Inflammatory macrophage treated with lipopolysaccharide for 1 hour (primary cell): ENCODE results near the gene BRD8.
"Not testable (repeated sequence)": the region's sequence is repeated elsewhere in the genome, so short reads cannot be mapped to it uniquely, and the experiment has no call there.

Source experiments
- DNase-seq, 2 donors: peaks; one replicate each; pipeline ENCODE4 v3.0.0-alpha.2; 2020 to 2022

Gene BRD8

GRCh38 chr5:138160706-138161105, 17.7 kb downstream of the BRD8 start:
- DNase-seq, result no peak

- no peak for DNase-seq
Observed at GRCh38 chr5:138159666-138160065, 18.8 kb downstream of the BRD8 start.

GRCh38 chr5:138157626-138158025, 20.8 kb downstream of the BRD8 start:
- DNase-seq, result no peak

- DNase-seq, result not testable (repeated sequence)
Observed at GRCh38 chr5:138155977-138156376, 22.5 kb downstream of the BRD8 start.

- DNase-seq, result no peak
Observed at GRCh38 chr5:138149530-138149929, 28.9 kb downstream of the BRD8 start.

- peak; percentile 20 to 23 for DNase-seq
Observed at GRCh38 chr5:138148811-138149210, 29.6 kb downstream of the BRD8 start.

GRCh38 chr5:138143578-138143977, 34.9 kb downstream of the BRD8 start:
- DNase-seq, result not testable (repeated sequence)

- no peak for DNase-seq
Observed at GRCh38 chr5:138141734-138142133, 36.7 kb downstream of the BRD8 start.

GRCh38 chr5:138140268-138140667, 38.2 kb downstream of the BRD8 start:
- no peak for DNase-seq

- peak; percentile 28 to 64 for DNase-seq
Observed at GRCh38 chr5:138139781-138140090, 38.7 kb downstream of the BRD8 start.

GRCh38 chr5:138138949-138139780, 39.3 kb downstream of the BRD8 start, which contains the start of gene NME5:
NME5 (minus strand) TSS chr5:138139428; CDS start chr5:138138780, 648 bp downstream.
- no peak for DNase-seq

GRCh38 chr5:138132543-138132942, 45.9 kb downstream of the BRD8 start:
- DNase-seq, result no peak

GRCh38 chr5:138129347-138129746, 49.1 kb downstream of the BRD8 start:
- no peak for DNase-seq

- no peak for DNase-seq
Observed at GRCh38 chr5:138128334-138128733, 50.1 kb downstream of the BRD8 start.

- DNase-seq, result no peak
Observed at GRCh38 chr5:138115254-138115653, 63.2 kb downstream of the BRD8 start.

- no peak for DNase-seq
Observed at GRCh38 chr5:138111937-138112336, 66.5 kb downstream of the BRD8 start.

- no peak for DNase-seq
Observed at GRCh38 chr5:138111181-138111580, 67.2 kb downstream of the BRD8 start.

GRCh38 chr5:138110266-138110963, 68.0 kb downstream of the BRD8 start:
- no peak for DNase-seq

- DNase-seq, result no peak
Observed at GRCh38 chr5:138109463-138110265, 68.8 kb downstream of the BRD8 start.

- no peak for DNase-seq
Observed at GRCh38 chr5:138107213-138107612, 71.2 kb downstream of the BRD8 start.

GRCh38 chr5:138105709-138106108, 72.7 kb downstream of the BRD8 start:
- DNase-seq, result no peak

- DNase-seq, result no peak
Observed at GRCh38 chr5:138103319-138103637, 75.2 kb downstream of the BRD8 start.

- DNase-seq, result peak; percentile 19 to 26
Observed at GRCh38 chr5:138102454-138103318, 75.7 kb downstream of the BRD8 start.
